Measurements from ENCODE around the gene EXT2. TPM values are rescaled to one million over a fixed set of nuclear protein-coding genes. Genes with fewer than 3 reads are reported as not detected.

The EXT2 gene
- total RNA-seq, 1 donor from 2014 or later = 73.9 TPM

- H3K27me3 Mint-ChIP-seq = peaks cover 5% of the 10 kb centered on the region
- H3K27ac Mint-ChIP-seq = no peak overlapping the region
- H3K4me3 Mint-ChIP-seq (ENCODE audit: low read depth) = no peak overlapping the region
- TF ChIP-seq, protein P1, sequence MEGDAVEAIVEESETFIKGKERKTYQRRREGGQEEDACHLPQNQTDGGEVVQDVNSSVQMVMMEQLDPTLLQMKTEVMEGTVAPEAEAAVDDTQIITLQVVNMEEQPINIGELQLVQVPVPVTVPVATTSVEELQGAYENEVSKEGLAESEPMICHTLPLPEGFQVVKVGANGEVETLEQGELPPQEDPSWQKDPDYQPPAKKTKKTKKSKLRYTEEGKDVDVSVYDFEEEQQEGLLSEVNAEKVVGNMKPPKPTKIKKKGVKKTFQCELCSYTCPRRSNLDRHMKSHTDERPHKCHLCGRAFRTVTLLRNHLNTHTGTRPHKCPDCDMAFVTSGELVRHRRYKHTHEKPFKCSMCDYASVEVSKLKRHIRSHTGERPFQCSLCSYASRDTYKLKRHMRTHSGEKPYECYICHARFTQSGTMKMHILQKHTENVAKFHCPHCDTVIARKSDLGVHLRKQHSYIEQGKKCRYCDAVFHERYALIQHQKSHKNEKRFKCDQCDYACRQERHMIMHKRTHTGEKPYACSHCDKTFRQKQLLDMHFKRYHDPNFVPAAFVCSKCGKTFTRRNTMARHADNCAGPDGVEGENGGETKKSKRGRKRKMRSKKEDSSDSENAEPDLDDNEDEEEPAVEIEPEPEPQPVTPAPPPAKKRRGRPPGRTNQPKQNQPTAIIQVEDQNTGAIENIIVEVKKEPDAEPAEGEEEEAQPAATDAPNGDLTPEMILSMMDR (IDR thresholded peaks at IDR 0.05; ENCODE audit: unreplicated experiment) = no peak
- DNase-seq (ENCODE audit: low spot score, unreplicated experiment) = no peak
- H3K4me1 Mint-ChIP-seq (ENCODE audit: low read depth) = no peaks in the 10 kb centered on the region
- H3K9me3 Mint-ChIP-seq (ENCODE audit: low read depth) = no peaks in the 10 kb centered on the region
- H3K36me3 Mint-ChIP-seq (ENCODE audit: insufficient read depth) = no peaks in the 10 kb centered on the region
Measured at GRCh38 chr11:44261800-44262591, 166.5 kb downstream of the EXT2 start.

- no peak for DNase-seq (ENCODE audit: low spot score, unreplicated experiment)
- Mint-ChIP-seq H3K27ac (peak overlapping the region; percentile 62), H3K27me3 (peaks cover 9% of the 10 kb centered on the region), H3K4me3 (ENCODE audit: low read depth) (no peak overlapping the region), H3K36me3 (ENCODE audit: insufficient read depth) (no peaks in the 10 kb centered on the region), H3K4me1 (ENCODE audit: low read depth) (no peaks in the 10 kb centered on the region), H3K9me3 (ENCODE audit: low read depth) (no peaks in the 10 kb centered on the region)
- TF ChIP-seq, protein P1 (IDR thresholded peaks at IDR 0.05; ENCODE audit: unreplicated experiment) = no peak
Measured at GRCh38 chr11:44263738-44264437, 168.4 kb downstream of the EXT2 start.

DNA sequence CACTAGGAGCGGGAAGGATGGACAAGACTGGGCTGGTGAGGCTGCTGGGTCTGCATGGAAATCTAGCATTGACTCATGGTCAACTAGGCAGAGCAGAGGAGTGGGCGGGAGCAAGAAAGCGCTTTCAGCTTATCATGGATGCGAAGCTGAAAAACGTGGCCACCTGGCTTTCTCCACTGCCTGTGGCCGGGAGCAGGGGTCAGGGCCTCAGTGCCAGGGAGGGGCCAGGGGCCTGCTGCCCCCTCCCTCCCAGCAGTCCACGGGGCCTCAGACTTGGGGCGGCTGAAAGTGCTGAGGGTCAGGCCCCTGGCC is 168.9 kb downstream of the EXT2 start:
- Mint-ChIP-seq H3K27ac (peak overlapping the region; percentile 62), H3K4me1 (ENCODE audit: low read depth) (no peaks in the 10 kb centered on the region), H3K36me3 (ENCODE audit: insufficient read depth) (no peaks in the 10 kb centered on the region), H3K9me3 (ENCODE audit: low read depth) (no peaks in the 10 kb centered on the region), H3K4me3 (ENCODE audit: low read depth) (no peak overlapping the region), H3K27me3 (peaks cover 9% of the 10 kb centered on the region)
- TF ChIP-seq, protein P1 (IDR thresholded peaks at IDR 0.05; ENCODE audit: unreplicated experiment) = no peak
- DNase-seq (ENCODE audit: low spot score, unreplicated experiment) = no peak

DNA sequence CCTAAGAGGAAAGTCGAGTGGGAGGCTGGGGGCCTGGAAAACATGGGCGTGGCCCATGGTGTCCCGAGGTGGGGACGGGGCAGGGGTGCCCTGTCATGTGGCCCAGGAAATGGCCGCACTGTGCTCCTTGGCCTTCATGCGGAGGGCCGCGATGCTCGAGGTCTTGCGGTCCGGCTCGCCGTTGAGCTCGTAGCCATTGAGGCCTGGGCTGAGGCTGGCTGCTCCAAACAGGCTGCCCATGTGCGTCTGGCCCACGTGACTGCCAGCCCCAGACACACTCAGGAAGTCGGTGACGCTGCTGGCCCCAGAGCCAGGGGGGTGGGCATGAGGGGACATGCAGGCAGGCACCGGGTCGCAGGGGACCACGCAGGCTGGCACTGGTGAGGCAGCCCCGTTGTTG is 169.3 kb downstream of the EXT2 start:
- H3K27ac Mint-ChIP-seq = no peak overlapping the region
- DNase-seq (ENCODE audit: low spot score, unreplicated experiment) = no peak

DNA sequence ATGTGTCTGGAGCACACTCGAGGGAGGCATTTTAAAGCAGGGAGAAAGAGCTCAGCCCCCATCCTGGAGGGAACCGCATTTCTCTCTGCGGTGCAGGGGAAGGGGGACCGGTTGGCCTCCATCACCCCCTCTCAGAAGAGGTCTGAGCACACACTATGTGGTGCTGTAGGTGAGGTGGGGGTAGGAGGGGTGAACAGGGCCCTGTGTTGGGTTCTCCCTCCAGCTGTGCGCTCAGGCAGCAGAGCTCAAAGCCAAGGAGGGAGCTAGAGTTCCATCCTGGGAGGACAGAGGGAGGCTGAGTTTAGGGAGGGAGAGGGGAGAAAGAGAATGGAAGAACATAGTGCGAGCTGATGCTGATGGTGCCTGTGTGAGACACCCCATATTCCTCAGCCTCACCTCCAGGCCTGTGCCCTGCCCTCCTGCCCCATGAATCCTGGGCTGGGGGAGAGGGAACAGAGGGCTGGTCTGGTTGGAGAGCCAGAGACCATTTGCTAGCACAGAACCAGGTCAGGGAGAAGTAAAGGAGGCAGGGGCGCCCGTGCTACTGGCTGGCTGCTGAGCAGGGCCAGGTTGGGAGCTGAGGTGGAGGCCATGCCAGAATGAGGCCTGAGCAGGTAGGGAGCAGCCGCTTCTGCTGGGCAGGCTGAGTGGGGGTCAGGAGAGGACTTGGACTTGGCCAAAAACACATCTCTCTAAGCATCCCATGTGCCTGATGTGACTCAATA is 170.7 kb downstream of the EXT2 start:
- TF ChIP-seq, protein P1 (IDR thresholded peaks at IDR 0.05; ENCODE audit: unreplicated experiment) = no peak
- H3K27me3 Mint-ChIP-seq = peaks cover 9% of the 10 kb centered on the region
- no peak overlapping the region for H3K4me3 Mint-ChIP-seq (ENCODE audit: low read depth)
- no peaks in the 10 kb centered on the region for H3K36me3 Mint-ChIP-seq (ENCODE audit: insufficient read depth)
- no peaks in the 10 kb centered on the region for H3K9me3 Mint-ChIP-seq (ENCODE audit: low read depth)
- no peak for DNase-seq (ENCODE audit: low spot score, unreplicated experiment)
- H3K4me1 Mint-ChIP-seq (ENCODE audit: low read depth) = no peaks in the 10 kb centered on the region
- no peak overlapping the region for H3K27ac Mint-ChIP-seq

More for the DNA sequence above, 169.3 kb downstream of the EXT2 start:
- no peaks in the 10 kb centered on the region for H3K9me3 Mint-ChIP-seq (ENCODE audit: low read depth)
- peaks cover 9% of the 10 kb centered on the region for H3K27me3 Mint-ChIP-seq
- TF ChIP-seq, protein P1 (IDR thresholded peaks at IDR 0.05; ENCODE audit: unreplicated experiment) = no peak
- H3K4me1 Mint-ChIP-seq (ENCODE audit: low read depth) = no peaks in the 10 kb centered on the region
- no peak overlapping the region for H3K4me3 Mint-ChIP-seq (ENCODE audit: low read depth)
- H3K36me3 Mint-ChIP-seq (ENCODE audit: insufficient read depth) = no peaks in the 10 kb centered on the region

All from progenitor cell of endocrine pancreas (in vitro differentiated cells).